ENCODE results near the gene SLC6A2. TPM values are rescaled to one million over a fixed set of nuclear protein-coding genes. Genes with fewer than 3 reads are reported as not detected.

The SLC6A2 gene
- total RNA-seq, 4 donors from 2014 or later, result 0.32 TPM; not detected in 3

- Histone ChIP-seq H3K36me3 (no peaks in the 10 kb centered on the region), H3K4me1 (no peaks in the 10 kb centered on the region), H3K27me3 (no peaks in the 10 kb centered on the region), H3K27ac (no peak overlapping the region), H3K4me3 (no peak overlapping the region), H3K9me3 (no peaks in the 10 kb centered on the region)
- TF ChIP-seq POLR2A (IDR thresholded peaks at IDR 0.05), result no peak
- TF ChIP-seq EP300 (IDR thresholded peaks at IDR 0.05; ENCODE audit: low read depth), result no peak
- TF ChIP-seq POLR2AphosphoS5 (IDR thresholded peaks at IDR 0.05), result no peak
- TF ChIP-seq CTCF (IDR thresholded peaks at IDR 0.05), result no peak
- no peak for DNase-seq
- in situ Hi-C loops (cut with MboI; ENCODE audit: low pct_ligation_motif_present in 1 of 4, low pct_unique_long_range_greater_than_20kb in 1 of 4, low sequenced_read_pairs in 3 of 4), result no loop called here
- intact Hi-C loops (cut with DNase I; ENCODE audit: low total_unique reads), result no loop called here
Observed at GRCh38 chr16:55621771-55622170, 34.0 kb upstream of the SLC6A2 start.

GRCh38 chr16:55622272-55622671 is 33.5 kb upstream of the SLC6A2 start:
- 80 to 94% methylated on average over 3 of the region's 3 CpGs for WGBS, 2 donors (ENCODE audit: low coverage in 1 of 2)
- no peak for DNase-seq
- Histone ChIP-seq H3K27me3 (no peaks in the 10 kb centered on the region), H3K27ac (no peak overlapping the region), H3K4me1 (no peaks in the 10 kb centered on the region), H3K4me3 (no peak overlapping the region), H3K36me3 (no peaks in the 10 kb centered on the region), H3K9me3 (no peaks in the 10 kb centered on the region)
- in situ Hi-C loops (cut with MboI; ENCODE audit: low pct_ligation_motif_present in 1 of 4, low pct_unique_long_range_greater_than_20kb in 1 of 4, low sequenced_read_pairs in 3 of 4), result no loop called here
- TF ChIP-seq CTCF (IDR thresholded peaks at IDR 0.05), result no peak
- TF ChIP-seq EP300 (IDR thresholded peaks at IDR 0.05; ENCODE audit: low read depth), result no peak
- TF ChIP-seq POLR2AphosphoS5 (IDR thresholded peaks at IDR 0.05), result no peak
- TF ChIP-seq POLR2A (IDR thresholded peaks at IDR 0.05), result no peak
- intact Hi-C loops (cut with DNase I; ENCODE audit: low total_unique reads), result no loop called here

DNA sequence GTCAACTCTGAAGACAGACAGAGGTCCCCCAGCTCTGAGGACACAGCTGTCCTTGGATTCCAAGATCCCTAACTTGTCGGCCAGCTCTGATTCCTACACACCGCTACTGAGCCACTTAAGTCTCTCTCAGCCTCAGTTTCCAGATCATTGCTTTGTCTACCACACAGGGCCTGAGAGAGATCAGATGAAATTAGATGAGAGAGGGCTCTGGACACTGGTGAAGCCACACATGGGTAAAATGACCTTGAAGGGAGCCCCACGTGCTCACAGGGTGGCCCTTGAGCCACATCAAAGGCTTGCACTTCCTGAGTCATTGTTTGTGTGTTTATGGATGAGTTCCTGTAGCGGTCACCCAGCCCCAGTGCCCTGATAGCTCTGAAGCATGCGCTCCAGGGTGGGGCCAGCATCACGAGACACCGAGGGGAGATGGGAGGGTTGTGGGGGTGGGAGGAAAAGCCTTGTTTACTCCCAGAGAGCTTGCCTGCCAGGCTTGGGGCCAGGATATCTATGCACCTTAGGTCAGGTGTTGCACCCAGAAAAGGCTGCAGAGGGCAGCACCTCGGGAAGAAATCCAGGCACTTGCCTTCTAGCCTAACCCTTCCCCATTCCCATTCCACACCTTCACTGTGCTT is 32.7 kb upstream of the SLC6A2 start:
- DNase-seq, result no peak
- Histone ChIP-seq H3K9me3 (no peaks in the 10 kb centered on the region), H3K27me3 (no peaks in the 10 kb centered on the region), H3K36me3 (no peaks in the 10 kb centered on the region), H3K4me3 (no peak overlapping the region), H3K27ac (no peak overlapping the region), H3K4me1 (no peaks in the 10 kb centered on the region)
- intact Hi-C loops (cut with DNase I; ENCODE audit: low total_unique reads), result no loop called here
- in situ Hi-C loops (cut with MboI; ENCODE audit: low pct_ligation_motif_present in 1 of 4, low pct_unique_long_range_greater_than_20kb in 1 of 4, low sequenced_read_pairs in 3 of 4), result no loop called here
- TF ChIP-seq CTCF (IDR thresholded peaks at IDR 0.05), result no peak
- no peak for TF ChIP-seq EP300 (IDR thresholded peaks at IDR 0.05; ENCODE audit: low read depth)
- no peak for TF ChIP-seq POLR2AphosphoS5 (IDR thresholded peaks at IDR 0.05)
- no peak for TF ChIP-seq POLR2A (IDR thresholded peaks at IDR 0.05)
- 40 to 100% methylated on average over 1 to 8 of the region's 8 CpGs for WGBS, 2 donors (ENCODE audit: low coverage in 1 of 2)

GRCh38 chr16:55623640-55624039 is 32.1 kb upstream of the SLC6A2 start:
- no peak overlapping the region for H3K27ac ChIP-seq
- no peaks in the 10 kb centered on the region for H3K4me1 ChIP-seq
- no peaks in the 10 kb centered on the region for H3K36me3 ChIP-seq
- no peaks in the 10 kb centered on the region for H3K27me3 ChIP-seq
- TF ChIP-seq EP300 (IDR thresholded peaks at IDR 0.05; ENCODE audit: low read depth) (no peak), POLR2A (IDR thresholded peaks at IDR 0.05) (no peak), POLR2AphosphoS5 (IDR thresholded peaks at IDR 0.05) (no peak), CTCF (IDR thresholded peaks at IDR 0.05) (no peak)
- DNase-seq, result no peak
- intact Hi-C loops (cut with DNase I; ENCODE audit: low total_unique reads) (no loop called here), in situ Hi-C loops (cut with MboI; ENCODE audit: low pct_ligation_motif_present in 1 of 4, low pct_unique_long_range_greater_than_20kb in 1 of 4, low sequenced_read_pairs in 3 of 4) (no loop called here)
- no peaks in the 10 kb centered on the region for H3K9me3 ChIP-seq
- 69 to 89% methylated on average over 2 of the region's 2 CpGs for WGBS, 2 donors (ENCODE audit: low coverage in 1 of 2)
- no peak overlapping the region for H3K4me3 ChIP-seq

All from transverse colon (tissue), 4 donors.